Measurements from ENCODE around the gene NEK10. TPM values are rescaled to one million over a fixed set of nuclear protein-coding genes. Genes with fewer than 3 reads are reported as not detected.

Gene NEK10
- total RNA-seq, 4 donors from 2014 or later, result 1.7 to 2.1 (median 2.1) TPM; not detected in 1

DNA sequence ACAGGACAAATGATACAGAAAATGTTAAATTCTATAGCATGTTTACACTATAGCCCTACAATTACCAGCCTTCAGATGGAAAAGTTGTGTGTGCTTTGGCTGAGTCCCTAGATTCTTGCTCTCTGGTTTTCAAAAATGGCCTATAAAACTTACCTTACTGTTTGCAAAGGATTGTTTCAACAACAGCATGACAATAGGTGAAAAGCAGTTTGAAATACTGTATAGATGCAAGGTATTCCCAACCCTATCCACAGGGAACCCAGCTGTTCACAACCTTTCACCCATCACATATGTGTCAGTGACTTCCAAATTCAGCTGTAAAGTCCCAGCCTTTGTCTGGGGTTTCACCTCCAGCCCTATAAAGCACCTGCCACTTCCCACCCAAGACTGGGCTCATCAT is 97.3 kb downstream of the NEK10 start:
- TF ChIP-seq CTCF (IDR thresholded peaks at IDR 0.05) (no peak), POLR2A (IDR thresholded peaks at IDR 0.05) (no peak)
- no peak overlapping the region for H3K4me3 ChIP-seq (ENCODE audit: low read depth, poor library complexity, severe bottlenecking)
- intact Hi-C loops (cut with DNase I; ENCODE audit: low total_unique reads), result no loop called here
- no peak for DNase-seq (ENCODE audit: low spot score in 2 of 2)

- no peak overlapping the region for H3K4me3 ChIP-seq (ENCODE audit: low read depth, poor library complexity, severe bottlenecking)
- no peak for DNase-seq (ENCODE audit: low spot score in 2 of 2)
- 77 to 81% methylated on average over 1 of the region's 1 CpG for WGBS, 2 donors
- no peak for TF ChIP-seq CTCF (IDR thresholded peaks at IDR 0.05)
- no peak for TF ChIP-seq POLR2A (IDR thresholded peaks at IDR 0.05)
- intact Hi-C loops (cut with DNase I; ENCODE audit: low total_unique reads), result no loop called here
Observed at GRCh38 chr3:27254896-27255295, 114.3 kb downstream of the NEK10 start.

DNA sequence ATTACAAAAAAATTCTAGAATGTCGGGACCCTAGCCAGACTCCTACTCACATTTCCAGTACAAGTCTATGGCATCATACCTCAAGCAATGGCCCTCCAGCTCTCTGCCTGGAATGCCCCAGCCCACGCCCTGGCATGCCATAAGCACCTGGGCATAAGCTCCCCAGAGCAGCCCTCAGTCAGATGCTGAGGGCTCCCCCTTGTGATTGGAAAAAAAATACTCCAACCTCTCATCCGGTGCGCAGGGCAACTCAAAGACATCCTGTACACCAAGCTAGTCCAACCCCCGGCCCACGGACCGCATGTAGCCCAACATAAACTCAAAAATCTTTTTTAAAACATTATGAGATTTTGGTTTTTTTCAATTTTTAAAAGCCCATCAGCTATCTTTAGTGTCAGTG is 115.4 kb downstream of the NEK10 start:
- TF ChIP-seq CTCF (IDR thresholded peaks at IDR 0.05) (no peak), POLR2A (IDR thresholded peaks at IDR 0.05) (no peak)
- H3K4me3 ChIP-seq (ENCODE audit: low read depth, poor library complexity, severe bottlenecking), result no peak overlapping the region
- DNase-seq (ENCODE audit: low spot score in 2 of 2), result no peak
- intact Hi-C loops (cut with DNase I; ENCODE audit: low total_unique reads), result no loop called here
- WGBS, 2 donors, result 35 to 52% methylated on average over 7 of the region's 7 CpGs

DNA sequence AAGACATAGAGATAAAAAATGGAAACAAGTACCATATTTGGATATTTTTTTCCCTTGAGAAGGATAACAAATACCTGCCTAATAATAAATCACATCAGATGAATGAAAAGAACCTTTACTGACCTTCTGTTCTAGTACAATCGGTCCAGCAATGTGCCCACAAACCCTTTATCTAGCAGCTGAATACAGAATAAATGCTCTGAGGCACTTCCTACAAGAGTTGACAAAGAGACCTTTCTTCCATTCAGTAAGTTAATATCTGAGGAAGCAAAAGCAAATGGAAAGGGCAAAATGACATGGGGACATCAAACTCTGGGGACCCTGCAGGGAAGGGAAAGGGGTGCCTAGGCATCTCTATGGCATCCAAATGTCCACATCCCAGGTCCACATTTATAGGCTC is 115.8 kb downstream of the NEK10 start:
- intact Hi-C loops (cut with DNase I; ENCODE audit: low total_unique reads), result no loop called here
- WGBS, 2 donors, result 52 to 56% methylated on average over 1 of the region's 1 CpG

GRCh38 chr3:27252646-27253045 is 116.5 kb downstream of the NEK10 start:
- no peak overlapping the region for H3K4me3 ChIP-seq (ENCODE audit: low read depth, poor library complexity, severe bottlenecking)
- TF ChIP-seq CTCF (IDR thresholded peaks at IDR 0.05) (no peak), POLR2A (IDR thresholded peaks at IDR 0.05) (no peak)
- no peak for DNase-seq (ENCODE audit: low spot score in 2 of 2)
- intact Hi-C loops (cut with DNase I; ENCODE audit: low total_unique reads), result no loop called here

More for the DNA sequence above, 115.8 kb downstream of the NEK10 start:
- no peak overlapping the region for H3K4me3 ChIP-seq (ENCODE audit: low read depth, poor library complexity, severe bottlenecking)
- no peak for DNase-seq (ENCODE audit: low spot score in 2 of 2)
- no peak for TF ChIP-seq POLR2A (IDR thresholded peaks at IDR 0.05)
- TF ChIP-seq CTCF (IDR thresholded peaks at IDR 0.05), result no peak

DNA sequence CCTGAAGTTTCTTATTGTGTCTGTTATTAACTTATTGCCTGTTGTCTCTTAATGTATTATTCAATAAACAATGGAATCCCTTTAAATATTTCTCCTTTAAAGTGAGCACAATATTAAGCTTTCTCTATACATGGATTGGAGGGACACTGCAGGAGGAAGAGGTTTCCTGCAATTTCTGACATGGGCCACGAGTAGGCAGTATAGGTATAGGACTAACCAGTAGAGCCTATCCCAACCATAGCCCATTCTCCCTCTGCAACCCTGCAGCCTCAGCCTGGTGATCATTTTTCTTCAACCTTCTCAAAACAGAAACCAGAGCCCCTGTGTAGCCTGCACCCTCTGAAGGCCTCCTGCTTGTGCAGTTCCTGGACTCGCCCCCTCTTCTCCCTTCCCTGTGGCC is 124.8 kb downstream of the NEK10 start:
- 85 to 90% methylated on average over 2 of the region's 2 CpGs for WGBS, 2 donors
- no peak for DNase-seq (ENCODE audit: low spot score in 2 of 2)
- intact Hi-C loops (cut with DNase I; ENCODE audit: low total_unique reads), result no loop called here
- TF ChIP-seq POLR2A (IDR thresholded peaks at IDR 0.05) (no peak), CTCF (IDR thresholded peaks at IDR 0.05) (no peak)
- no peak overlapping the region for H3K4me3 ChIP-seq (ENCODE audit: low read depth, poor library complexity, severe bottlenecking)

Data from lower leg skin (tissue), 4 donors.